ENCODE results near the gene CAGE1. TPM values are rescaled to one million over a fixed set of nuclear protein-coding genes. Genes with fewer than 3 reads are reported as not detected.
A peak's percentile ranks its signal among the peaks of the same experiment; 100 is the strongest.

Gene CAGE1
- total RNA-seq, 2 donors from 2014 or later: 0.30 TPM; not detected in 1

GRCh38 chr6:7417684-7418083, 28.1 kb upstream of the CAGE1 start:
- Mint-ChIP-seq H3K9me3 (no peaks in the 10 kb centered on the region), H3K27ac (no peak overlapping the region), H3K36me3 (peaks cover 22 to 36% of the 10 kb centered on the region in 2 donors)
- DNase-seq (ENCODE audit: low spot score in 2 of 2): no peak
- ATAC-seq: no peak

- DNase-seq (ENCODE audit: low spot score in 2 of 2): no peak
- no peaks in the 10 kb centered on the region for H3K9me3 Mint-ChIP-seq
- ATAC-seq: no peak
- peaks cover 33 to 50% of the 10 kb centered on the region in 2 donors for H3K36me3 Mint-ChIP-seq
- peak overlapping the region in 1 of 2 donors; percentile 77 for H3K27ac Mint-ChIP-seq
Observed at GRCh38 chr6:7414811-7415210, 25.3 kb upstream of the CAGE1 start.

- ATAC-seq: no peak
- peaks cover 36 to 46% of the 10 kb centered on the region in 2 donors for H3K36me3 Mint-ChIP-seq
- no peaks in the 10 kb centered on the region for H3K9me3 Mint-ChIP-seq
- no peak overlapping the region for H3K27ac Mint-ChIP-seq
- no peak for DNase-seq (ENCODE audit: low spot score in 2 of 2)
Observed at GRCh38 chr6:7413151-7413823, 23.7 kb upstream of the CAGE1 start.

DNA sequence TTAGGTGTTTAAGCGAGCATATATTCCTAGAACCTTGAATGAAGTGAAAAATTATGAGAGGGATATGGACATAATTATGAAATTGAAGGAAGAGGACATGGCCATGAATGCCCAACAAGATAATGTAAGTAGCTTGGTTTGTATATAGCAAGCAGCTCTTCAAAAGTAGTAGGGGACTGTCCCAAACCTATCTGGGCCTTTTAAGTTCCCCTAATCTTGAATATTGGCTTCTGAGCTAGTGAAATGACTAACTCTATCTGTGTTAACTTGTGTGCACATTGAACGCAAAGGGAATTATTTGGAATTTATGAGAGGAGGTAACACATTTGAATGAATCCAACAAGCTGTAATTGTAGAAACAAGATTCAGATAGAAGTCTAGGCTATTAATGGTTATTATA, 21.8 kb upstream of the CAGE1 start:
- no peak overlapping the region for H3K27ac Mint-ChIP-seq
- no peaks in the 10 kb centered on the region for H3K9me3 Mint-ChIP-seq
- ATAC-seq (no peak), DNase-seq (ENCODE audit: low spot score in 2 of 2) (no peak)
- H3K36me3 Mint-ChIP-seq: peaks cover 39% of the 10 kb centered on the region in 2 donors

- Mint-ChIP-seq H3K9me3 (no peaks in the 10 kb centered on the region), H3K27ac (no peak overlapping the region), H3K36me3 (peaks cover 40 to 42% of the 10 kb centered on the region in 2 donors)
- ATAC-seq (no peak), DNase-seq (ENCODE audit: low spot score in 2 of 2) (no peak)
Observed at GRCh38 chr6:7410851-7411250, 21.3 kb upstream of the CAGE1 start.

GRCh38 chr6:7409740-7410139, 20.2 kb upstream of the CAGE1 start:
- DNase-seq (ENCODE audit: low spot score in 2 of 2) (no peak), ATAC-seq (no peak)
- H3K27ac Mint-ChIP-seq: no peak overlapping the region
- H3K36me3 Mint-ChIP-seq: peaks cover 40 to 44% of the 10 kb centered on the region in 2 donors
- H3K9me3 Mint-ChIP-seq: no peaks in the 10 kb centered on the region

DNA sequence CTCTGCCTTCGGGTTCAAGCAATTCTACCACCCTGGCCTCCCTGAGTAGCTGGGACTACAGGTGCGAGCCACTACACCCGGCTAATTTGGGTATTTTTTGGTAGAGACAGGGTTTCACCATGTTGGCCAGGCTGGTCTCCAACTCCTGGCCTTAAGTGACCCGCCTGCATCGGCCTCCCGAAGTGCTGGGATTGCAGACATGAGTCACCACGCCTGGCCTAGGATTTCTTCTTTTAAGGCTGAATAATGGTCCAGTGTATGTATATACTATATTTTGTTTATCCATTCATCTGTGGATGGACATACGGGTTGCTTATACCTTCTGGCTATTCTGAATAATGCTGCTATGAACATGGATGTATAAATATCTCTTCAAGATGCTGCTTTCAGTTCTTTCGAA, 17.2 kb upstream of the CAGE1 start:
- Mint-ChIP-seq H3K27ac (no peak overlapping the region), H3K36me3 (peaks cover 33 to 40% of the 10 kb centered on the region in 2 donors), H3K9me3 (no peaks in the 10 kb centered on the region)
- DNase-seq (ENCODE audit: low spot score in 2 of 2) (no peak), ATAC-seq (no peak)

GRCh38 chr6:7404546-7404945, 15.0 kb upstream of the CAGE1 start:
- Mint-ChIP-seq H3K36me3 (peaks cover 25% of the 10 kb centered on the region in 2 donors), H3K27ac (no peak overlapping the region), H3K9me3 (no peaks in the 10 kb centered on the region)
- DNase-seq (ENCODE audit: low spot score in 2 of 2) (no peak), ATAC-seq (no peak)

- Mint-ChIP-seq H3K27ac (no peak overlapping the region), H3K9me3 (no peaks in the 10 kb centered on the region), H3K36me3 (peaks cover 23 to 24% of the 10 kb centered on the region in 2 donors)
- ATAC-seq: no peak
- no peak for DNase-seq (ENCODE audit: low spot score in 2 of 2)
Observed at GRCh38 chr6:7402716-7403115, 13.2 kb upstream of the CAGE1 start.

DNA sequence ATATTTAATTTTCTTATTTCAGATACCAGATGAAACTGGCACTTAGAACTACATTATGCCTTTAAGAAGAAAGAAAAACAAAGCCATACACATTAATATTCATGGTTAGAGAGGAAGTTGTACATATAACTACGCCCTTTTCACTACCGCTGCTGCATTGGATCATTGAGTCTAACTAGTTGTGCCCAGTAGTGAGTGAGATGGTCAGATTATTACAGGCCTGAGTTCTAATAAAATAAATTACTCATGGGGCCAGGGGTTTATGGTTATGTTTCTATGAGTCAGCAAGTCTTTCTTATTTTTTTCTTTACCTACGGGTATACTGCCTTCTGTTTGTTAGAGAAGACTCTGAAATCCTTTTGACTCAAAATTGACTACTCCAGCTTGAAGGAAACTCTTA, 11.5 kb upstream of the CAGE1 start:
- ATAC-seq: no peak
- no peak for DNase-seq (ENCODE audit: low spot score in 2 of 2)
- Mint-ChIP-seq H3K27ac (no peak overlapping the region), H3K36me3 (peaks cover 15 to 24% of the 10 kb centered on the region in 2 donors), H3K9me3 (no peaks in the 10 kb centered on the region)

- no peak for DNase-seq (ENCODE audit: low spot score in 2 of 2)
- Mint-ChIP-seq H3K36me3 (peaks cover 16 to 34% of the 10 kb centered on the region in 2 donors), H3K9me3 (no peaks in the 10 kb centered on the region)
Observed at GRCh38 chr6:7392402-7392801, 2.9 kb upstream of the CAGE1 start.

DNA sequence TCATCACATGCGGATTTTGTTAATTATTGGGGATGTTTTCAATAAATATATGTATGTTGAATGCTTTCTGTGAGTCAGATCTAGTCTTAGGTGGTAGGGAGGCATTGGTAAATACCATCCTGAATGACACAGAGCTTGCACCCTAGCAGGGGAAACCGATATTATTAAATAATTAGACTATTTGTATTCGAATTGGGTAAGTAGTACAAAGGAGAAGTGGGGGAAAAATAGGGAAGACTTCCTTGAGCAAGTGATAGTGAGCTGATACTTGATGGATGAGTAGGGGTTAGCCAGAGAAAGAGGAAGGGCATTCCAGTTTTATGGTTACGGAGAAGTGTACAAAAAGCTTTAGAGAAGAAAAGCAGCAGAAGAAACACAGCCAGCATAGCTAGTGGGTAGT, 1.6 kb upstream of the CAGE1 start:
- peak overlapping the region; percentile 98 for H3K27ac Mint-ChIP-seq
- DNase-seq (ENCODE audit: low spot score in 2 of 2) (no peak), ATAC-seq (no peak)
- H3K9me3 Mint-ChIP-seq: no peaks in the 10 kb centered on the region
- H3K36me3 Mint-ChIP-seq: peaks cover 16 to 34% of the 10 kb centered on the region in 2 donors

More at GRCh38 chr6:7392402-7392801, 2.9 kb upstream of the CAGE1 start:
- no peak for ATAC-seq
- H3K27ac Mint-ChIP-seq: no peak overlapping the region

GRCh38 chr6:7390226-7390878, 810 bp upstream of the CAGE1 start:
- Mint-ChIP-seq H3K27ac (peak overlapping the region; percentile 98), H3K9me3 (no peaks in the 10 kb centered on the region), H3K36me3 (peaks cover 16 to 34% of the 10 kb centered on the region in 2 donors)
- peak in 1 of 2 donors; percentile 22 for ATAC-seq
- DNase-seq (ENCODE audit: low spot score in 2 of 2): no peak

DNA sequence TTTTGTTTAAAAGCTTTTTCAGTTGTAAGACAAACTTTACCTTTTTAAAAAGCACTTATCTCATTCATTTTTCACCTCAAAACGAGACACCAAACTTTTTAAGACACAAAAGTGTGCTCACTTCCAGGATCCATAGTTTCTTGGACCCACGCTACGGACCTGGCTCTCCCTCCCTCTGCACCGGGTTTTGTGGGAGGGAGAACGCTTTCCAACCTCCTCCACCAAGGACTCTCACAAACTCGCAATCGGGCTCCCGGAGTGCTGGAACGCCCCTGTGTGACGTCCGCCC, 436 bp downstream of the CAGE1 start:
- H3K27ac Mint-ChIP-seq: peak overlapping the region; percentile 98
- no peaks in the 10 kb centered on the region for H3K9me3 Mint-ChIP-seq
- ATAC-seq: peak in 1 of 2 donors; percentile 75
- peaks cover 8 to 34% of the 10 kb centered on the region in 2 donors for H3K36me3 Mint-ChIP-seq
- DNase-seq (ENCODE audit: low spot score in 2 of 2): peak in 1 of 2 donors; percentile 82

- Mint-ChIP-seq H3K9me3 (no peaks in the 10 kb centered on the region), H3K36me3 (no peaks in the 10 kb centered on the region), H3K27ac (no peak overlapping the region)
- DNase-seq (ENCODE audit: low spot score in 2 of 2) (no peak), ATAC-seq (no peak)
Observed at GRCh38 chr6:7381092-7381491, 8.4 kb downstream of the CAGE1 start.

- H3K9me3 Mint-ChIP-seq: no peaks in the 10 kb centered on the region
- no peaks in the 10 kb centered on the region for H3K36me3 Mint-ChIP-seq
- ATAC-seq (no peak), DNase-seq (ENCODE audit: low spot score in 2 of 2) (no peak)
- H3K27ac Mint-ChIP-seq: no peak overlapping the region
Observed at GRCh38 chr6:7378740-7379139, 10.8 kb downstream of the CAGE1 start.

- no peaks in the 10 kb centered on the region for H3K36me3 Mint-ChIP-seq
- H3K9me3 Mint-ChIP-seq: no peaks in the 10 kb centered on the region
- DNase-seq (ENCODE audit: low spot score in 2 of 2) (no peak), ATAC-seq (no peak)
- H3K27ac Mint-ChIP-seq: no peak overlapping the region
Observed at GRCh38 chr6:7377961-7378360, 11.6 kb downstream of the CAGE1 start.

DNA sequence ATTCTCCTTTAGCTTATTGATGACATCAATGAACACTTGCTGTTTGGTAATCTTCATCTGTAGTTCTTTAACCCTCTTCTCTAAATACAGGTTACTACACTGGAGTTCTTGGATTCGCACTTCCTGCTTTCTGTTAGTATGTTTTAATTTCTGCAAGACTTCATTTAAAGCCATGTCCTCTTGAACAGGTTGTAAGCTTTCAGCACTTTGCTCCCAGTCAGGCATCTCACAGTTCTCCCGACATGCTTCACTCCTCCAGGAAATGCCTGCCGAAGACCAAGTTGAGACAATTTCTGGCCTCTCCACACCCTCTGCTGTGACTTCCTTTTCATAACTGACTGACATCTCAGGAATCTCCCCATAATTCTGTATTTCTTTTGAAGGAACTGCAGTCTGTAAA, 15.8 kb downstream of the CAGE1 start:
- Mint-ChIP-seq H3K36me3 (no peaks in the 10 kb centered on the region), H3K27ac (peak overlapping the region in 1 of 2 donors; percentile 81)
- ATAC-seq: no peak

More for the DNA sequence above, 15.8 kb downstream of the CAGE1 start:
- no peaks in the 10 kb centered on the region for H3K9me3 Mint-ChIP-seq
- DNase-seq (ENCODE audit: low spot score in 2 of 2): no peak

Data from activated naive CD4-positive, alpha-beta T cell treated with anti-CD3 and anti-CD28 coated beads, Interleukin-2, amount 50 U/mL, for 72 hours (primary cell).